K562 (cell line): ENCODE data around the gene ANO1. TPM values are rescaled to one million over a fixed set of nuclear protein-coding genes. Genes with fewer than 3 reads are reported as not detected.

Experiments
- ATAC-seq: fragments of 200-7000 bp; cut with Tn5 transposase; 3 replicates; pipeline ENCODE4 v1.9.1; 2020; ENCODE audit warnings: moderate library complexity
- BruUV-seq: library from RNA; stranded (reverse); fragments of 400-500 nt; replicated peaks from 2 replicates; lab custom pipeline; 2021; lab: Mats Ljungman, UMichigan
- CTCF ChIA-PET: fragments of 300-600 bp; formaldehyde crosslinking; extraction: SDS; loops from one replicate; lab custom pipeline; 2021; ENCODE audit warnings: low intra/inter-chr PET ratio; lab: Yijun Ruan, JAX
- POLR2A ChIA-PET: fragments of 300-600, 350-650 bp; sonication (Branson Sonifier 250); formaldehyde crosslinking; extraction: SDS; loops from one replicate; lab custom pipeline; 2021; ENCODE audit warnings: antibody characterized with exemption, inconsistent platforms; lab: Yijun Ruan, JAX
- DNase-seq, 4 experiments: peaks; one replicate each; pipeline versions ENCODE4 v3.0.0 to v3.0.0-alpha.2; 2011 to 2018; ENCODE audit warnings: low spot score in 3 of 4, mixed read lengths in 3 of 4; ENCODE audit errors: extremely low read depth in 1 of 4
- FAIRE-seq: peaks from 2 replicates; lab custom pipeline; 2011; peaks lifted over from hg19 to GRCh38; lab: Jason Lieb, UNC
- H2AFZ ChIP-seq: 2 replicates; pipeline ENCODE4 v1.6.0; 2011; ENCODE audit warnings: low read depth, low read length, control low read depth, inconsistent platforms
- H3K27ac ChIP-seq: fragments of 200-600 bp; 3 replicates; pipeline ENCODE4 v1.8.0; 2011; ENCODE audit warnings: low read depth, mild to moderate bottlenecking, control low read depth, inconsistent platforms, low read length, moderate library complexity, mixed read lengths; ENCODE audit errors: extremely low read depth
- H3K27me3 ChIP-seq, 2 experiments: fragments of 300-600 bp in 1 of 2; 2 replicates in 1 of 2; 3 replicates in 1 of 2; pipeline versions ENCODE4 v1.6.0 to v1.8.0; 2011; ENCODE audit warnings: inconsistent platforms in 2 of 2, low read length in 2 of 2, mild to moderate bottlenecking in 1 of 2, mixed read lengths in 1 of 2, moderate library complexity in 1 of 2; ENCODE audit not compliant: control insufficient read depth in 2 of 2, insufficient read depth in 2 of 2
- H3K36me3 ChIP-seq: fragments of 300-600 bp; 3 replicates; pipeline ENCODE4 v1.8.0; 2011; ENCODE audit warnings: mild to moderate bottlenecking, low read length, inconsistent platforms; ENCODE audit not compliant: control insufficient read depth, insufficient read depth
- H3K4me1 ChIP-seq, 2 experiments: fragments of 200-600 bp in 1 of 2; replicated peaks in 1 of 2; 2 replicates in 1 of 2; 3 replicates in 1 of 2; pipeline versions ENCODE4 v1.5.1 to v1.8.0; 2011; ENCODE audit warnings: inconsistent platforms in 2 of 2, low read length in 2 of 2, mild to moderate bottlenecking in 1 of 2, mixed read lengths in 1 of 2, moderate library complexity in 1 of 2; ENCODE audit not compliant: control insufficient read depth in 2 of 2, insufficient read depth in 2 of 2
- H3K4me2 ChIP-seq: 2 replicates; pipeline ENCODE4 v1.6.1; 2011; ENCODE audit warnings: low read length, control low read depth, inconsistent platforms, mixed read lengths; ENCODE audit not compliant: insufficient read depth
- H3K4me3 ChIP-seq: fragments of 200-600 bp; sonication (generic), shearing (Covaris generic); 2 replicates; pipeline ENCODE4 v1.5.1; 2016; ENCODE audit warnings: control low read depth, inconsistent platforms
- H3K79me2 ChIP-seq: fragments of 200-600 bp; 3 replicates; pipeline ENCODE4 v1.8.0; 2011; ENCODE audit warnings: low read length, inconsistent platforms; ENCODE audit not compliant: control insufficient read depth, insufficient read depth
- H3K9ac ChIP-seq, 2 experiments: 2 replicates each; pipeline versions ENCODE4 v1.6.0 to v1.6.1; 2011; ENCODE audit warnings: low read depth in 2 of 2, low read length in 2 of 2, control low read depth in 1 of 2, inconsistent platforms in 1 of 2, mild to moderate bottlenecking in 1 of 2, mixed read lengths in 1 of 2; ENCODE audit not compliant: insufficient read depth in 1 of 2
- H3K9me1 ChIP-seq: one replicate; pipeline ENCODE4 v1.6.0; 2011; ENCODE audit warnings: inconsistent platforms, mild to moderate bottlenecking, low read length, moderate library complexity; ENCODE audit not compliant: control insufficient read depth, insufficient read depth
- H3K9me3 ChIP-seq: replicated peaks from 2 replicates; pipeline ENCODE4 v1.5.1; 2011; ENCODE audit warnings: low read depth, low read length, inconsistent platforms; ENCODE audit not compliant: control insufficient read depth, insufficient read depth
- H4K20me1 ChIP-seq: replicated peaks from 2 replicates; pipeline ENCODE4 v1.6.1; 2011; ENCODE audit warnings: low read length, inconsistent platforms, mixed read lengths; ENCODE audit not compliant: control insufficient read depth, insufficient read depth
- ILF3 ChIP-seq: fragments of 450-650 bp; IDR thresholded peaks from 2 replicates; pipeline ENCODE4 v1.6.1; 2018; ENCODE audit warnings: antibody characterized with exemption, mild to moderate bottlenecking, moderate library complexity, borderline replicate concordance
- STAG1 ChIP-seq: sonication (generic); formaldehyde crosslinking; IDR thresholded peaks from 2 replicates; pipeline ENCODE4 v1.5.0; 2020; ENCODE audit warnings: missing genetic modification reagents, borderline replicate concordance
- TBP ChIP-seq: optimal IDR thresholded peaks from 2 replicates; pipeline ENCODE3; 2011; ENCODE audit warnings: low read depth, low read length, improper control_type of control experiment
- ZNF316 ChIP-seq: fragments of 450-650 bp; IDR thresholded peaks from 2 replicates; pipeline ENCODE4 v1.6.1; 2016
- WGBS: fragments of 100-300 bp; shearing (Covaris generic); methylation state at CpG from one replicate; pipeline ENCODE4 v1.1.6; 2016; ENCODE audit warnings: low coverage, mixed read lengths; ENCODE audit not compliant: insufficient coverage; ENCODE audit errors: missing lambda C conversion rate; 5-methylcytosine and 5-hydroxymethylcytosine counted together
- in situ Hi-C: fragments of 300-500 bp; cut with MboI; formaldehyde crosslinking; loops from 4 replicates; pipeline ENCODE4 v1.15.0; 2018; ENCODE audit warnings: inconsistent platforms, mixed read lengths
- intact Hi-C: fragments of 100-400 bp; cut with micrococcal nuclease; formaldehyde crosslinking; loops from 2 replicates; pipeline ENCODE4 v1.14.2; 2022
- polyA plus RNA-seq, 8 experiments: library from polyadenylated mRNA; depleted of rRNA in 4 of 8; stranded (reverse) in 5 of 8; unstranded in 3 of 8; fragments of >200 nt; fragmentation: Nextera tagmentation in 2 of 8; fragmentation: Illumina TruSeq in 1 of 8; extraction: Ambion mirVana in 2 of 8; extraction: Trizol in 1 of 8; gene quantifications; 2 replicates each; pipeline versions ENCODE4 v1.2.1 to v1.2.3, GENCODE V29; 2011 to 2014; ENCODE audit warnings: inconsistent platforms in 1 of 8, missing spikeins in 1 of 8
- total RNA-seq, 7 experiments: library from RNA; depleted of rRNA in 6 of 7; stranded (reverse); fragments of >200 nt in 6 of 7; fragmentation: Illumina TruSeq in 2 of 7; extraction: Trizol in 2 of 7; gene quantifications; 2 replicates each; pipeline versions ENCODE4 v1.2.1 to v1.2.3, GENCODE V29; 2011 to 2021; ENCODE audit warnings: low replicate concordance in 1 of 7
- TF ChIP-seq, protein P1 (sequence below): fragments of 250-450 bp; sonication (Bioruptor Pico); IDR thresholded peaks from 2 replicates; pipeline ENCODE4 v1.4.0; 2020; ENCODE audit warnings: borderline replicate concordance
- TF ChIP-seq, protein P2 (sequence below): fragments of 450-650 bp; IDR thresholded peaks from 2 replicates; pipeline ENCODE4 v1.6.1; 2016; ENCODE audit warnings: borderline replicate concordance

Gene ANO1
- total and polyA plus RNA-seq, 9 of the 15 experiments (the other 6 are each of a cell fraction or from before 2014, with no cell fraction given), result not detected

DNA sequence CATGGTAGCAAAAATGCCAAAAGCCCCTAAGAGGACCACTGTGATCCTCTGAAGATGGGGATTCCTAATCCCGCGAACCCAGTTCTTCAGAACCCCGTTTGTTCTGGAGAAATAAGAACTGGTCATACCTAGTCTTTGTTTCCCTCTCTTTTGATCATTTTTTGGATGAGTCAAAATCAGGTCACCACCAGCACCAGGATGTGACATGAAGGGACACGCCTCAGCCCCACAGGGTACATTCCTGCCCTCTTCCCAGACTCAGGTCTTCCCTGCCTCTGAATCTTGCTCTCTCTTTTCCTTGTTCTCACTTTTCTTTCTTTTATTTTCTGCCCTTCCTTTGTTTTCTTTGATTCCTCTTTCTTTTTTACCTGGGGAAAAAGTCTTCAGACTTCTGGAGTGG is 14.6 kb upstream of the ANO1 start (continued):
- TF ChIP-seq, protein P1, sequence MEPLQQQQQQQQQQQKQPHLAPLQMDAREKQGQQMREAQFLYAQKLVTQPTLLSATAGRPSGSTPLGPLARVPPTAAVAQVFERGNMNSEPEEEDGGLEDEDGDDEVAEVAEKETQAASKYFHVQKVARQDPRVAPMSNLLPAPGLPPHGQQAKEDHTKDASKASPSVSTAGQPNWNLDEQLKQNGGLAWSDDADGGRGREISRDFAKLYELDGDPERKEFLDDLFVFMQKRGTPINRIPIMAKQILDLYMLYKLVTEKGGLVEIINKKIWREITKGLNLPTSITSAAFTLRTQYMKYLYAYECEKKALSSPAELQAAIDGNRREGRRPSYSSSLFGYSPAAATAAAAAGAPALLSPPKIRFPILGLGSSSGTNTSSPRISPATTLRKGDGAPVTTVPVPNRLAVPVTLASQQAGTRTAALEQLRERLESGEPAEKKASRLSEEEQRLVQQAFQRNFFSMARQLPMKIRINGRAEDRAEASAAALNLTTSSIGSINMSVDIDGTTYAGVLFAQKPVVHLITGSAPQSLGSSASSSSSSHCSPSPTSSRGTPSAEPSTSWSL, result no peak
- TF ChIP-seq TBP, result no peak

DNA sequence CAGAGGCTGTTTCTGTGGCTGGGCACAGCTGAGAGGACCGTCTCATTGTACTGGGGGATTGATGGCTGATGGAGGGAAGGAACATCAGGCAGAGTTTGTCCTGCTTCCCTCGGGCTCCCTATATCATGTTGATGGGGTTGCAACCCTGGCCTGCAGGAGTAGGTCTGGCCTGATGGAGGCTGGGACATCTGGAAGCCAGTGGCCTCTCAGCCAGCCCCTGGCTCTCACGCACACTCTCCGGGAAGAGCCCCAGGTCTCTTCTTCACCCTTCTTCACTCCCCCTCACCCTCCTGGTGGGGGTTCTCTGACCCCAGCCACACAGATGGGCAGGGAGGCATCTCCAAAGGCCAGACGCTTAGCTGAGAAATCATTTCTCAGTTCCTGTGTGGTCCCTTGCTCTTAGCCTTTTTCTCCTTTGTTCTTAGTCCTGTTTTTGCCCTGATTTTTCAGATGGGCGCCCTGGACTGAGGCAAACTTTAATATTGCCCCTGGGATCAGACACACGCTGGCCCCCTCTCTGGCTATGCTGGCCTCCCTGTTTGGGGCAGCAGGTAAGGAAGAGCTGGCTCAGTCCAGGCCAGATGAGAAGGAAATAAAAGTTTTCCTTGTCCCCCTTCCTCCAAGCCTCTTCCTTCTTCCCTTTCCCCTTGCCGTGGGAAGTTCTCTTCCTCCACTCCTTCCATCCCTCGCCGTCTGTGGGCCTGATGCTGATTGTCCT is 13.9 kb upstream of the ANO1 start:
- in situ Hi-C loops, result no loop called here
- H3K9ac ChIP-seq, result no peak overlapping the region
- ChIA-PET CTCF (no interaction called here), POLR2A (interaction anchor here (0.6 kb wide), 1 partner anchor 61 kb away, joined by 3 read pairs; no protein-coding TSS in a partner anchor)
- no peak for FAIRE-seq
- ATAC-seq, result no peak
- no peaks in the 10 kb centered on the region for H3K79me2 ChIP-seq
- H3K4me3 ChIP-seq, result no peak overlapping the region
- intact Hi-C loops, result no loop called here
- no peak overlapping the region for H2AFZ ChIP-seq
- no peak overlapping the region for H3K27ac ChIP-seq
- no peak overlapping the region for H3K4me2 ChIP-seq
- no TSS peak for BruUV-seq
- peaks cover 25 to 72% of the 10 kb centered on the region in 2 experiments for H3K27me3 ChIP-seq
- TF ChIP-seq STAG1 (no peak), ZNF316 (no peak), ILF3 (no peak)
- TF ChIP-seq, protein P2, sequence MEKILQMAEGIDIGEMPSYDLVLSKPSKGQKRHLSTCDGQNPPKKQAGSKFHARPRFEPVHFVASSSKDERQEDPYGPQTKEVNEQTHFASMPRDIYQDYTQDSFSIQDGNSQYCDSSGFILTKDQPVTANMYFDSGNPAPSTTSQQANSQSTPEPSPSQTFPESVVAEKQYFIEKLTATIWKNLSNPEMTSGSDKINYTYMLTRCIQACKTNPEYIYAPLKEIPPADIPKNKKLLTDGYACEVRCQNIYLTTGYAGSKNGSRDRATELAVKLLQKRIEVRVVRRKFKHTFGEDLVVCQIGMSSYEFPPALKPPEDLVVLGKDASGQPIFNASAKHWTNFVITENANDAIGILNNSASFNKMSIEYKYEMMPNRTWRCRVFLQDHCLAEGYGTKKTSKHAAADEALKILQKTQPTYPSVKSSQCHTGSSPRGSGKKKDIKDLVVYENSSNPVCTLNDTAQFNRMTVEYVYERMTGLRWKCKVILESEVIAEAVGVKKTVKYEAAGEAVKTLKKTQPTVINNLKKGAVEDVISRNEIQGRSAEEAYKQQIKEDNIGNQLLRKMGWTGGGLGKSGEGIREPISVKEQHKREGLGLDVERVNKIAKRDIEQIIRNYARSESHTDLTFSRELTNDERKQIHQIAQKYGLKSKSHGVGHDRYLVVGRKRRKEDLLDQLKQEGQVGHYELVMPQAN, result no peak
- H3K4me1 ChIP-seq, result no peaks in the 10 kb centered on the region; a peak in 1 of 5 replicates
- peak in 1 of 4 experiments; percentile 4 for DNase-seq
- H3K9me1 ChIP-seq, result peaks cover 5% of the 10 kb centered on the region
- H3K36me3 ChIP-seq, result no peaks in the 10 kb centered on the region
- H4K20me1 ChIP-seq, result peaks cover 2% of the 10 kb centered on the region; the same call in 1 of the 2 replicates
- 5% methylated on average over 10 of the region's 10 CpGs for WGBS
- no peaks in the 10 kb centered on the region for H3K9me3 ChIP-seq
